ENCODE results near the gene TMEM205.

DNA sequence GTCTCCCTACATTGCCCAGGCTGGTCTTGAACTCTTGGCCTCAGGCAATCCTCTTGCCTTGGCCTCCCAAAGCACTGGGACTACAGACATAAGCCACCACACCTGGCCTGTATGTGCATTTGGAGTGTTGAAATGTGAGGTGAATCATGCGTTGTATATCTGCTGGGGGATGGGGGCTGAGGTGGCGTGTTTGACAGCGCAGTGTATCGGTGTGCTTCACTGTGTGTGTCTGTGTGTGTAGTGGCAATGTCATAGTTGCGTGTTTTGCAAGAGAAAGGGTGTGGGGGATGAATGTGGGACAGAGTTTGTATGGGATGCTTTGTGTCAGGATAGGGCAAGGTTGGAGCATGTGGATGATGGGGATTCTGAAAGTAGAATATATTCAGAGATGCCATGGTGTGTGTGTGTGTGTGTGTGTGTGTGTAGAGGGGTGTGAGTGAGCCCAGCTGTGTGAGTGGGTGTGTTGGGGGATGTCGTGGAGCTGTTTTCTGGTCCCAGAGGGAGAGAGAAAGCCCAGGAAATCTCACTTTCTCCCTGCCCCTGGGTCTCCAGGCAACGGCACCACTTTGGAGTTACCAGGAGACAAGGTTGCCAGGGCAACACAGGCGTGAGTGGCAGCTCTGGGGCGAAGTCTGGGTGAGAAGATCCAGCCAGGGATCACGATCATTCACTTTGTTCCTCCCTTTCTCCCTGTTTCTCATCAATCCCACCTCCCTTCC lies 27.3 kb upstream of the TMEM205 start:
- TF ChIP-seq, protein P1, sequence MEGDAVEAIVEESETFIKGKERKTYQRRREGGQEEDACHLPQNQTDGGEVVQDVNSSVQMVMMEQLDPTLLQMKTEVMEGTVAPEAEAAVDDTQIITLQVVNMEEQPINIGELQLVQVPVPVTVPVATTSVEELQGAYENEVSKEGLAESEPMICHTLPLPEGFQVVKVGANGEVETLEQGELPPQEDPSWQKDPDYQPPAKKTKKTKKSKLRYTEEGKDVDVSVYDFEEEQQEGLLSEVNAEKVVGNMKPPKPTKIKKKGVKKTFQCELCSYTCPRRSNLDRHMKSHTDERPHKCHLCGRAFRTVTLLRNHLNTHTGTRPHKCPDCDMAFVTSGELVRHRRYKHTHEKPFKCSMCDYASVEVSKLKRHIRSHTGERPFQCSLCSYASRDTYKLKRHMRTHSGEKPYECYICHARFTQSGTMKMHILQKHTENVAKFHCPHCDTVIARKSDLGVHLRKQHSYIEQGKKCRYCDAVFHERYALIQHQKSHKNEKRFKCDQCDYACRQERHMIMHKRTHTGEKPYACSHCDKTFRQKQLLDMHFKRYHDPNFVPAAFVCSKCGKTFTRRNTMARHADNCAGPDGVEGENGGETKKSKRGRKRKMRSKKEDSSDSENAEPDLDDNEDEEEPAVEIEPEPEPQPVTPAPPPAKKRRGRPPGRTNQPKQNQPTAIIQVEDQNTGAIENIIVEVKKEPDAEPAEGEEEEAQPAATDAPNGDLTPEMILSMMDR (IDR thresholded peaks at IDR 0.05) = no peak
- TF ChIP-seq POLR2A (IDR thresholded peaks at IDR 0.05) = no peak

Measured in lower leg skin (tissue), 3 donors.